GM21360 (cell line): ENCODE data around the gene CD48.
"Not testable (repeated sequence)": the region's sequence is repeated elsewhere in the genome, so short reads cannot be mapped to it uniquely, and the experiment has no call there.

Experiments
- ATAC-seq: cut with Tn5 transposase; IDR thresholded peaks from one replicate; pipeline ENCODE4 v1.9.1; 2021; ENCODE audit warnings: mild to moderate bottlenecking, moderate library complexity; ENCODE audit not compliant: unreplicated experiment

The CD48 gene

GRCh38 chr1:160742428-160743127 is 31.0 kb upstream of the CD48 start:
- ATAC-seq, result no peak

- no peak for ATAC-seq
Observed at GRCh38 chr1:160741612-160742348, 30.2 kb upstream of the CD48 start.

GRCh38 chr1:160741092-160741501 is 29.5 kb upstream of the CD48 start:
- no peak for ATAC-seq

- ATAC-seq, result no peak
Observed at GRCh38 chr1:160740133-160740688, 28.6 kb upstream of the CD48 start.

- peak; percentile 65 for ATAC-seq
Observed at GRCh38 chr1:160739098-160739511, 27.5 kb upstream of the CD48 start, which contains the start of gene SLAMF7. Gene SLAMF7, plus strand, starts transcription at chr1:160739247. Its CDS starts 55 bp downstream, at chr1:160739302.

GRCh38 chr1:160738271-160738670 is 26.6 kb upstream of the CD48 start:
- no peak for ATAC-seq

- ATAC-seq, result no peak
Observed at GRCh38 chr1:160734301-160734700, 22.7 kb upstream of the CD48 start.

- ATAC-seq, result no peak
Observed at GRCh38 chr1:160733898-160734297, 22.3 kb upstream of the CD48 start.

- no peak for ATAC-seq
Observed at GRCh38 chr1:160731990-160732389, 20.4 kb upstream of the CD48 start.

GRCh38 chr1:160731564-160731963 is 19.9 kb upstream of the CD48 start:
- not testable (repeated sequence) for ATAC-seq

GRCh38 chr1:160727316-160727640 is 15.7 kb upstream of the CD48 start:
- no peak for ATAC-seq

- no peak for ATAC-seq
Observed at GRCh38 chr1:160726498-160727315, 15.1 kb upstream of the CD48 start.

- no peak for ATAC-seq
Observed at GRCh38 chr1:160726114-160726497, 14.5 kb upstream of the CD48 start.

- no peak for ATAC-seq
Observed at GRCh38 chr1:160724465-160725242, 13.0 kb upstream of the CD48 start.

GRCh38 chr1:160723332-160723731 is 11.7 kb upstream of the CD48 start:
- no peak for ATAC-seq

- no peak for ATAC-seq
Observed at GRCh38 chr1:160722726-160723125, 11.1 kb upstream of the CD48 start.

- no peak for ATAC-seq
Observed at GRCh38 chr1:160721473-160721872, 9.9 kb upstream of the CD48 start.

- ATAC-seq, result no peak
Observed at GRCh38 chr1:160720356-160721085, 8.9 kb upstream of the CD48 start.

- no peak for ATAC-seq
Observed at GRCh38 chr1:160718210-160718609, 6.6 kb upstream of the CD48 start.

GRCh38 chr1:160717306-160717705 is 5.7 kb upstream of the CD48 start:
- ATAC-seq, result no peak
